SHP77 (cell line): Measurements from ENCODE around the gene GPX7.

Experiments
- DNase-seq, 2 experiments: peaks; one replicate each; lab custom pipeline; 2025; lab: John Stamatoyannopoulos, UW

GPX7 gene

GRCh38 chr1:52629325-52629643 is 27.1 kb downstream of the GPX7 start:
- no peak for DNase-seq

- no peak for DNase-seq
Observed at GRCh38 chr1:52629667-52630066, 27.5 kb downstream of the GPX7 start.

DNA sequence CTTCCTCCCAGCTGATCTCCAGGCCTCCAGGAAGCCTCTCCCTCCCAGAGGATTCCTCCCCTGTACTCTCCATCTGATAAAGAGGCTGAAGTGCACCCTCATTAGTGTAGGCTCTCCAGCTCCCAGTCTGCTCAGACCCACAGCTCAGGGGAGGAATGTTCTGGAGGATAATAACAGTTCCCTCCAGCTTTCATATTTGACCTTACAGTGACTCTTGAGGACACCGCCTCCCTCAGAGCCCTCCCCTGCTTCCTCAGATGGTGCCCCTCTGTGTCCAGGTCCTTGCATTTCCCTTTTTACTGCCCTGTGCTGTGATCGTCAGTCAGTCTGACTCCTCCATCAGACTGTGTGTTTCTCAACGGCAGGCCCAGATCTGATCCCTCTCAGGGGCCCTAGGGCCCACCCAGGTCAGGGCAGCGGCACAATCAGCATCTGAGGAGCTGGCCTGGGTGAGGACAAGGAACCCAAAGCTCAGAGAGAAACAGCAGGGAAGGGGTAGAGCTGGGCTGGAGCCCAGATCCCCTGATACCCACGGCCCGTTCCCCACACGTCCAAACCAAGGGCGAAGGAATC is 29.7 kb downstream of the GPX7 start:
- no peak for DNase-seq

DNA sequence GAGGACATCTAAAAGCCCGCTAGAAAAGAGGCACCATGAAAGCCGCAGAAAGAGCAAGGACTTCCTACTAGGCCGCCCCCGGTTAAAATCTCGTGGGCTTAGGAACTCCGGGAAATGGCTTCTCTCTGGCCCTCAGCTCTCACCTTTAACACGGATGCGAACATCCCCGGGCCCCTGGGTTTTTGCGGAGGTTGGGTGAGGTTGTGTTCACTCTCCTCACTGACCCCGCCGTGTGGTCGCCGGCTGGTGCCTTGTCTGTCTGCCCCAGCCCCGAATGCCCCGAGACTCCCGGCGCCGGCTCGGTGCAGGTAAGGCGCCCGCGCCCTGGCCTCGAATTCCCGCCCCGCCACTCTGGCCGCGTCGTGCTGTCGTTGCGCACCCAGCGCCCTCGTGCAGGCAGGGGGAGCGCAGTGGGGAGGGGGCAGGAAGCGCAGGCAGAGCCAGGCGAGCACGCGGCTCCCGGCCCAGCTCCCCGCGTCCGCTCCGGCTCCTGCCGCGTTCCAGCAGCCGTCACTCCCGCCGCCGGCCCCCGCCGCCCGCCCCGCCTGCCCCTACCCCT is 30.6 kb downstream of the GPX7 start, which contains the start of gene SHISAL2A:
TSS of gene SHISAL2A (plus strand) at position 437 of the 559 bp plus-strand sequence. CDS start 326 bp downstream, outside the sequence.
- no peak for DNase-seq

- no peak for DNase-seq
Observed at GRCh38 chr1:52633291-52633754, 31.2 kb downstream of the GPX7 start.

GRCh38 chr1:52634111-52634510 is 31.9 kb downstream of the GPX7 start:
- no peak for DNase-seq

- DNase-seq: no peak
Observed at GRCh38 chr1:52635321-52636089, 33.3 kb downstream of the GPX7 start.

- DNase-seq: no peak
Observed at GRCh38 chr1:52636721-52637695, 34.8 kb downstream of the GPX7 start.

DNA sequence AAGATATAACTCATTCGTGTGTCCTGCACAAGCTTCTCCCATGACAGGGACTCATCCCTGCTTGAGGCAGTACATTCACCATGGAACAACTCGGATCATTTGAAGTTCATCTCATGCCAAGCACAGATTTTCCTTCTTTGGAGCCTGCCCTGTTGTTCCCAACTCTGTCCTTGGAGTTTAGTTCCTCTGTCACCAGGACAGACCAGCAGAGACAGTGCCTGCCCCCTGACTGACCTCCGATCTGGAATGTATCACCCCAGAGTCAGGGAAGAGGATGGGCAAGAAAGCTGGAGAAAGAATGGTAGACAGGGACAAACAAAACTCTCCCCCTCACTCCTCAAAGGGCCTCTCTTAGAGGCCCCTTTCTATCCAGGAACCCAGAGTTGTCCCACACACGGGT is 35.8 kb downstream of the GPX7 start:
- DNase-seq: no peak

GRCh38 chr1:52640697-52641096 is 38.5 kb downstream of the GPX7 start:
- DNase-seq: no peak

GRCh38 chr1:52641307-52641706 is 39.1 kb downstream of the GPX7 start:
- no peak for DNase-seq

DNA sequence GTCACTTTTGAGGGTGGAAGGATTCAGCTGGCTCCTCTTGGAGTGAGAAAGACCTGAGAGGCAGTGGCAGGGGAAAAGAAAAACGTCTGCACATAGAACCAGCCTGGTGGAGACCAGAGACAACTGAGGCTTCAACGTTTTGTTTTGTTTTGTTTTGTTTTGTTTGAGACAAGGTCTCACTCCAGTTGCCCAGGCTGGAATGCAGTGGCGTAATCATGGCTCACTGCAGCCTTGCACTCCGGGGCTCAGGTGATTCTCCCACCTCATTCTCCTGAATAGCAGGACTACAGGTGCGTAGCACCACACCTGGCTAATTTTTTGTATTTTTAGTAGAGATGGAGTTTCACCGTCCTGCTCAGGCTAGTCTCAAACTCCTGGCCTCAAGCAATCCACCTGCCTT is 43.1 kb downstream of the GPX7 start:
- DNase-seq: no peak

- no peak for DNase-seq
Observed at GRCh38 chr1:52651904-52652303, 49.7 kb downstream of the GPX7 start.

- DNase-seq: no peak
Observed at GRCh38 chr1:52653207-52653849, 51.2 kb downstream of the GPX7 start.

DNA sequence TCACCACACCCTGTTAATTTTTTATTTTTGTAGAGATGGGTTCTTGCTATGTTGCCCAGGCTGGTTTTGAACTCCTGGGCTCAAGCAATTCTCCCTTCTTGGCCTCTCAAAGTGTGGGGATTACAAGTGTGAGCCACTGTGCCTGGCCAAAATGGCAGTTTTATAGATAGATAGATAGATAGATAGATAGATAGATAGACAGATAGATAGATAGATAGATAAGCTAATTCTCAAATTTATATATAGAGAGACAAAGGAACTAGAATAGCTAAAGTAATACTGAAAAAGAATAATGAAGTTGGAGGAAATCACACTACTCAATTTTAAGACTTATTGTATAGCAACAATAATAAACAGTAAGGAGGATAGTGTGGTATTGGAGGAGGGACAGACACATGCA is 51.9 kb downstream of the GPX7 start:
- no peak for DNase-seq

GRCh38 chr1:52657702-52658101 is 55.5 kb downstream of the GPX7 start:
- no peak for DNase-seq
